ENCODE results near the gene CTAGE1.

Gene CTAGE1

DNA sequence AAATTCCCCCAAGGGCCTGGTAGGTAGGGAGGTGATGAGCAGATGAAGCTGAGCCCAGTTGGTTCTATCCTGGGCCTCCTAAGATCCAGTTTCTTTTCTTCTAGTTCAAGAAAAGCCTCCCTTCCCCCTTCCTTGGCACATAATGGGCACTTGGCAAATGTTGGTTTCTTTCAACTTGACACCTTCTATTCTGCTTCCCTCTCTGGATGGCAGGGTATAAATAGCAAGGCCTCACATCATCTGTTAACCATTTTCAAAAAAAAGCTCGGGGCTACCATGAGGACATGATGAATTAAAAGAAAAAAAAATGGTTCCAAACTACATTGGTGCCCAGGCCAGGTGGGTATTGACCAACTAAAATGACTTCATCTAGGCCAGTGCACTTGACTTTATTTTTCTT lies 29.9 kb downstream of the CTAGE1 start:
- no peak for DNase-seq

DNA sequence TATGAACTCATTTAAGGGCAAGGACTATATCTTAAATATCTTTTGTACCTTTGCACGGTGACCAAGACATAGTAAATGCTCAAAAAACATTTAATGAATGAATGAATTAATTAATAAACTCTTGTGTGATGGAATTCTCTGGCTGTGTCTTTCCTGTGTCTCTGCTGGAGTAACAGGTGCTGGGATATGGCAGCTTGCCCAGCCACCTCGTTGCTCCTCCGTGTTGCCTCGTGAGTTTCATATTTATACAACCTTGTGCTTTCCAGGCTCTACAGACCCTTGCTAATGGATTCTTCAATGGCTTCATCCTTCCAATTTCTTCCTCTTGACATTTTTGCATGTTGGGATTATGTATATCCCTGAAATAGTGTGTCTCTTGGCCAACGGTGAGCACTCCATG lies 30.4 kb downstream of the CTAGE1 start:
- DNase-seq, result no peak

GRCh38 chr18:22385718-22386117 lies 32.0 kb downstream of the CTAGE1 start:
- DNase-seq, result no peak

DNA sequence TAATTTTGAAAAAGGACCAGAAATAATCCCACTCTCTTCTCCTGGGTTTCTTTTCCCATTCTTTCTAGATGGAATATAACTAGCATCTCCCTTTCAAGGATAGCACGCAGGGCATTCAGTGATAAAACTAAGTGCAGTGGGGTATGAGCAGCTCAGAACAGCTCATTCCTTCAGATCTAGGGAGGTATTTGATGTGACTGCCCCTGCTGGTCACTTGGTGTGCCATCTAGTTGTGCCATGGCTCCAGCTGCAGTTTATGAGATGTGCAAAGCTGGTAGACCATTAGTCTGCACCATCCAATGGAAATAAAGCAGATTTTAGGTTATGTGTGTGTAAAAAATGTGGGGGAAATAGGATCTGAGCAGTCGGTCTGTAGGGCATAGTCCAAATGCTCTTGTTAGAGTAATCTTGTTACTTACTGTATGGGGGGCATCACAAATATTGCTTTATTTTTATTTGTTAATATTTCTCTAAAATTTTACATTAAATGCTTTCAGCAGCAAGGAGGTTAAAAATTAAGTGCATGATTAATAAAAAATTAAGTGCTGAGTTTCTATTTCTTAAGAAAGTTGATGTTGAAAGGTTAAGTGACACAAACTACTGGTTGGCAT lies 38.9 kb downstream of the CTAGE1 start:
- no peak for DNase-seq

- DNase-seq, result no peak
Measured at GRCh38 chr18:22377769-22378168, 39.9 kb downstream of the CTAGE1 start.

DNA sequence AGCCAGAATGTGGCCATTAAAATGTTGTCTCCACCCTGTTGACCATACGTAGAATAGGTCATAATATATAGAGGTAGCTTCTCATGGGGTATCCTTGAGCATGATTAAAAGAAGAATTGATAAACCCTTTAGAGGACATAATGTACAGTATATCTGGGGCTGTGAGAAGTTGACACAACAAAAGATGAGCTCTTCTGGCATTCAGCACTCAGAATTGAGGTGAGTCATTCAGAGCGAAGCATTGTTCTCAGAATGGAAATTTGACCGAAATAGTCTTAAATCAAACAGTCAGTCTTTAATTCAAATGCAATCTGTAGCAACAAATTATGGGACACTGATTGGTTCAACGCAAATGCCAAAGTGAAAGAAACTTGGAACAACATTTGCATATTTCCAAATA lies 47.3 kb downstream of the CTAGE1 start:
- DNase-seq, result no peak

GRCh38 chr18:22368021-22368420 lies 49.7 kb downstream of the CTAGE1 start:
- DNase-seq, result no peak

DNA sequence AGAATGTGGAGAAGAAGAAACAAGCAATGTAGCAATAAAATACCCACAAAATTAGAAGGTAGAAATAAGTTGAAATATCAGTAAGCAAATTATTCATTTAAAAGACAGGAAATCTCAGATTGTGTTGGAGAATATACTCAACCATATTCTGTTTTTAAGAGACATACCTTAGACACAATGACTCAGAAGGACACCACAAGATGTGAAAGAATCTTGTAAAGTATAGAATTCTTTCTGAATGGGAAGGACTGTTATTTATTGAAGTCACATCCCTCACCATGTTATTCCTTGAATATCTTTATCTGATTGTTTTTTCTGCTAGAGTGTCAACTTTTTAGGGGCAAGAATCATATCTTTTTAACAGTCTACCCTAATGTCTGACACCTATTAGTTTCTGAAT lies 50.4 kb downstream of the CTAGE1 start:
- no peak for DNase-seq

DNA sequence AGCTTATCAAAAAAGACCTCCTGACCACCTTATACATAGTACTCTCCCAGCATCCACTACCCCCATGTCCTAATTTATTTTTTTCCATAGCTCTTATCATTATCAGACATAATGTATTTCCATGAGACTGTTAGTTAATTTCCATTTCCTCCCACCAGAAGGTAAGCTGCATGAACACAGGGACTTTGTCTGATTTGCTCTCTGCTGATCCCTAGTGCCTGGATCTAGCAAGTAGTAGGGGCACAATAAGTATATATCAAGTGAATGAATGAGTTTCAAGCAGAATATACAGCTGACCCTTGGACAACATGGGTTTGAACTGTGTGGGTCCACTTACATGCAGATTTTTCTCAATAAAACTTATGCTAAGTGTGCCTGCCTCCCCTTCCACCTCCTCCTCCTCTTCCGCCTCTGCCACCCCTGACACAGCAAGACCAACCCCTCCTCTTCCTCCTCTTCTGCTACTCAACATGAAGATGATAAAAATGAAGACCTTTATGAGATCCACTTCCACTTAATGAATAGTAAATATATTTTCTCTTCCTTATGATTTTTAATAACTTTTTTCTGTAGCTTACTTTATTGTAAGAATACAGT lies 53.8 kb downstream of the CTAGE1 start:
- no peak for DNase-seq

All from NCI-H774 (cell line).